HG02588 (cell line): ENCODE results near the gene ZNF226.
A peak's percentile ranks its signal among the peaks of the same experiment; 100 is the strongest.
"Not testable (repeated sequence)": the region's sequence is repeated elsewhere in the genome, so short reads cannot be mapped to it uniquely, and the experiment has no call there.

Experiments
- ATAC-seq: cut with Tn5 transposase; IDR thresholded peaks from one replicate; pipeline ENCODE4 v1.9.1; 2021; ENCODE audit warnings: mild to moderate bottlenecking, moderate library complexity; ENCODE audit not compliant: unreplicated experiment

The ZNF226 gene

GRCh38 chr19:44207126-44207803 lies 42.4 kb downstream of the ZNF226 start:
- peak; percentile 86 for ATAC-seq

- peak; percentile 70 for ATAC-seq
Measured at GRCh38 chr19:44212250-44212865, 47.5 kb downstream of the ZNF226 start, which contains the start of gene ZNF227. ZNF227 (plus strand) TSS chr19:44212532; CDS start chr19:44217793, 5,261 bp downstream.

GRCh38 chr19:44212866-44213346 lies 48.0 kb downstream of the ZNF226 start:
- peak; percentile 20 for ATAC-seq

GRCh38 chr19:44219926-44220325 lies 55.0 kb downstream of the ZNF226 start:
- not testable (repeated sequence) for ATAC-seq

- not testable (repeated sequence) for ATAC-seq
Measured at GRCh38 chr19:44220761-44221160, 55.9 kb downstream of the ZNF226 start.

- ATAC-seq: not testable (repeated sequence)
Measured at GRCh38 chr19:44221291-44221690, 56.4 kb downstream of the ZNF226 start.
